ENCODE data around the gene AHCY.
"Not testable (repeated sequence)": the region's sequence is repeated elsewhere in the genome, so short reads cannot be mapped to it uniquely, and the experiment has no call there.

The AHCY gene

GRCh38 chr20:34295284-34295683 lies 7.9 kb downstream of the AHCY start:
- DNase-seq, result no peak

DNA sequence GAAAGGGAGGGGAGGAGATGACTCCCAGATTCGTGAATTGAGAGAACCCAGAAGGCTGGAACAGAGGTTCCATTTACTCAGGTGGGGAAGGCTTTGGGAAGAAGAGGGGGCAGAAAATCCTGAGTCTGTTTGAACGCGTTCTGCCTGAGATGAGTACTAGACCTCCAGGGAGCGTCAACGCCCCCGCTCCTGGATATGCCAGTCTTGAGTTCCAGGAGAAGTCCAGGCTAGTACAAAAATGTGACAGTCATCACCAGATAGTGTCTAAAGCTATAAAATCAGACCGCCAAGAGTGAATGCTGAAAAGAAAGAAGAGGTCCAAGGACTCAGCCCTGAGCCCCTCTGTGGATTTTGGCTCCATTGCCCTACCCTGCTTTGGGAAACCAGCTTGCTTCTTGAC lies 8.6 kb downstream of the AHCY start:
- DNase-seq, result no peak

DNA sequence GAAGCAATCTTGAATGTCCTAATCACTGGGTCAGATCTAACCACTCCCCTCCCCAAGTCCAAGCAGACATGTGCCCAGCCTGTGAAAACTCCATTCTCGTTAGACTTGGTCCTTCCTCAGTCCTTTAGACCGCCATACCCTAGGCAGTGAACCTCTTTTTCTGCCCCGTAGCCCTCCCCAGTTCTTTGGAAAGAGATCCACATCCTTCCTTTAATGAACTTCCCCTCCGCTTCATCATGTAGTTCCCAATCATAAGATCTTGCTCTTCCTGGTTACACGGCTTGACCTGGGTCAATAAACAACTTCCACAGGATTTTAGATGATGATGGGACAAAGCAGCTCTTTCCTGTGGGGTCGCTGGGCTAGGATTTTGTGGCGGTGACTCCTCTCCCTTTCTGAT lies 9.6 kb downstream of the AHCY start:
- peak in 1 of 2 donors; percentile 40 for DNase-seq

DNA sequence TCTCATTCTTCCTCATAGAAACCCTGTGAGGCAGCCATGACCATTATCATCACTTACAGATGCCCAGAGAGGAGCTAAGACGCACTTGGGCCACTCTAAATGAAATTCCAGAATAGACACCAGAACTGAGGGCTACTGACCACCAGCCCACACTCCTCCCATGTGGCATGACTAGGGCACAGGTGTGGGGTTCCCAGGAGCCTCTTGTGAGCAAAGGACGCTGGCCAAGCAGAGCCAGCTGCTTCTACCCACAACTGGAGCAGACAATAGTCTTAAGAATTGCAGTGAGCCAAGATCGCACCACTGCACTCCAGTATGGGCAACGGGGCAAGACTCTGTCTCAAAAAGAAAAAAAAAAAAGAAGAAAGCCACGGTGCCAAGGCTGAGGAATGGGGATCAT lies 10.0 kb downstream of the AHCY start:
- no peak for DNase-seq

GRCh38 chr20:34292496-34292895 lies 10.7 kb downstream of the AHCY start:
- DNase-seq, result no peak

- no peak for DNase-seq
These were observed 12.7 kb downstream of the AHCY start for GRCh38 chr20:34290471-34290870.

GRCh38 chr20:34287500-34287899 lies 15.7 kb downstream of the AHCY start:
- DNase-seq, result not testable (repeated sequence)

GRCh38 chr20:34285450-34285849 lies 17.7 kb downstream of the AHCY start:
- no peak for DNase-seq

DNA sequence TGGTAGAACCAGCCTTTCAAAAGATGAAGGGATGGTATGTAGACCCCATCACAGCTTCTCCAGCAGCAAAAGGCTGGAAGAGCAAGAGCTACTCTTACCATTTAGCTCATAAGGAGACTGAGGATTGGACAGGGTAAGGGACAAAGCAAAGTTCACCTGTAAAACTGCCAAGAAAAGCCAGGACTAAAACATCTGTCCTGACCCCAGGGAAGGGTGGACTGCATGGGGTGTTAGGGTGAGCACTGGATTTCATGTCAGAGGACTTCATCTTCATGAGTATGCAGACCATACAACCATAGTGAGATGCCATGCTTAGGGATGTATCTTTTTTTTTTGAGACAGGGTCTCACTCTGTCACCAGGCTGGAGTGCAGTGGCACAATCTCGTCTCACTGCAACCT lies 19.3 kb downstream of the AHCY start:
- DNase-seq, result no peak

DNA sequence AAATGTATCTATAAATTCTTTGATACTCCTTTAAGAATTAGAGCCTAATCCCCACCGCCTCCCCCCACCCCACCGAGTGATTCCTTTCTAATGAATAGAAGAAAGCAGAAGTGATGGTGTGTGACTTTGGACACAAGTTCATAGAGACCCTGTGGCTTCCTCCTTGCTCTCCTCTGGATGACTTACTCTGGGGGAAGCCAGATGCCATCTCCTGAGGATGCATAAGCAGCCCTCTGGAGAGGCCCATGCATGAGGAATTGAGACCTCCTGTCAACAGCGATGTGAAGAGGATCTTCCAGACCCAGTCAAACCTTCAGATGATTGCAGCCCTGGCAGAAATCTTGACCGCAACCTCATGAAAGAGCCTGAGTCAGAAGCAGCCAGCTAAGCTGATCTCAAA lies 21.1 kb downstream of the AHCY start:
- peak in 1 of 2 donors; percentile 25 for DNase-seq

GRCh38 chr20:34281177-34281576 lies 22.0 kb downstream of the AHCY start:
- DNase-seq, result no peak

GRCh38 chr20:34274694-34275093 lies 28.5 kb downstream of the AHCY start:
- no peak for DNase-seq

DNA sequence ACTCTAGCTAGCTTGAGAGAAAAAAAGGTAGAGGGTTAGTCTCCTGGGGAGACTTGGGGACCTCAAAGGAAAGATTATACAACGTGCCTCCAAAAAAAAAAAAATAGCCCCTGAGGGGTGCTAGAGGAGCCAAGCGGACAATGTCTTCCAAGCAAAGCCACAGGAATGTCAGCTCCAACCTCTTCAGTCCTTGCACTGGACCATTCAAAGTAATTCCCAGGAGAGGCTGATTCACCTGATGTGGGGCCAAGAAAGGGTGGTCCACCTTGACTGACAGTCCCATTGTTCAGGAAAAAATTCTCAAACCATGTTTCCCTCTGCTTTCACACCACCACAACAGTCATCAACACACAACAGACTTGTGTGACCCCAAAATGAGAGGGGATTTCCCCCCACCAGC lies 31.2 kb downstream of the AHCY start:
- no peak for DNase-seq

DNA sequence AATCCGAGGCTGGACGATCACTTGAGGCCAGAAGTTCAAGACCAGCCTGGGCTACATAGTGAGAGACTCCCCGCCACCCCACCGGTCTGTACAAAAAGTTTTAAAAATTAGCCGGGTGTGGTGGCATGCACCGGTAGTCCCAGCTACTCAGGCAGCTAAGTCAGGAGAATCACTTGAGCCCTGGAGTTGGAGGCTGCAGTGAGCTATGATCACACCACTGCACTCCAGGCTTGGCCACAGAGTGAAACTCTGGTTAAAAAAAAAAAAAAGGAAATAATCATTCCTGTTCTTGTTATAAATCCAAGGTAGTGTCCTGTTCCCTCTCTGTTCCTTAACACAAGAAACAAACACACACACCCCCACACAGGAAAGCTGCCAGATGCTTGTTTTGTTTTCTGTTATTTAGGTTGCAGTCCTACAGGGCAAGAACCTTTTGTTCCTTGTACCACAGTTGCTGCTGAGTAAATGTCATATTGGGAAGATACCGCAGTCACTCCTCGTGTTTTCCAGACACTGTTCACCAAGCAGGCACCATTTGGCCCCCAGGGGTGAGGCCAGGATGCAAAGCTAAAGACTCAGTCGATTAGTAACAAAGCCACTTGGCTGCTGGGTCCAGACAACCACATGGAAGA lies 33.0 kb downstream of the AHCY start:
- no peak for DNase-seq

GRCh38 chr20:34268851-34269636 lies 34.1 kb downstream of the AHCY start:
- no peak for DNase-seq

GRCh38 chr20:34268145-34268544 lies 35.0 kb downstream of the AHCY start:
- DNase-seq, result no peak

GRCh38 chr20:34264141-34264540 lies 39.0 kb downstream of the AHCY start:
- DNase-seq, result no peak

DNA sequence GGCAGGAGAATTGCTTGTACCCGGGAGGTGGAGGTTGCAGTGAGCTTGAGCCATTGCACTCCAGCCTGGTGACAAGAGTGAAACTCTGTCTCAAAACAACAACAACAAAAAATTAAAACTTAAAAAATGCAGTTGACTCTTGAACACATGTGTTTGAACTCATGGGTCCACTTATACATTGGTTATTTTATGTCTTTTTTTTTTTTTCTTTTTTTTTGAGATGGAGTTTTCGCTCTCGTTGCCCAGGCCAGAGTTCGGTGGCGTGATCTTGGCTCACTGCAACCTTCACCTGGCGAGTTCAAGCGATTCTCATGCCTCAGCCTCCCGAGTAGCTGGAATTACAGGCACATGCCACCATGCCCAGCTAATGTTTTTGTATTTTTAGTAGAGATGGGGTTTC lies 39.7 kb downstream of the AHCY start:
- DNase-seq, result not testable (repeated sequence)

- peak; percentile 87 to 95 for DNase-seq
These were observed 40.5 kb downstream of the AHCY start for GRCh38 chr20:34262488-34263288.

GRCh38 chr20:34260208-34260942 lies 42.8 kb downstream of the AHCY start:
- no peak for DNase-seq

- DNase-seq, result no peak
These were observed 46.5 kb downstream of the AHCY start for GRCh38 chr20:34256629-34257124.

- DNase-seq, result no peak
These were observed 48.2 kb downstream of the AHCY start for GRCh38 chr20:34254979-34255378.
